ENCODE measurements around the gene CIZ1.

Gene CIZ1

DNA sequence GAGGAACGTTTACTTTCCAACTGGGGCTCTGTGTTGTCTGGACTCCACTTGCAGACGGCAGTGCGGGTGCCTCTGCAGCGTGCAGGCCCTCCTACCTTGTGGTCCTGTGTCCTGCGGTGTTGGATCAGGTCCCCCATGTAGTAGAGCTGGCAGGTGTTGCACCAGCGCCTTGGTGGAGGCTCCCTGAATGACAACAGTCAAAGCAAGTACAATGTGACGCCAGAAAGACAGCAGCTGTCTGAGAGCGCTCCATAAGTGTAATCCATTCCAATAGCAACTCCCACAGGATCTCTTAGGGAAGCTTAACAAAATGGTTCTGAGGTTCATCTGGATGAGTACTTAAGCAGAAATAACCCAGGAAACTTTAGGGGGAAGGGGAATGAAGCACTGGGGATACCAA lies 21.4 kb downstream of the CIZ1 start:
- no peaks in the 10 kb centered on the region for H4K20me1 ChIP-seq (ENCODE audit: control insufficient read depth, insufficient read depth, low read depth, low read length)
- no peak for TF ChIP-seq EZH2phosphoT487 (IDR thresholded peaks at IDR 0.05; ENCODE audit: borderline replicate concordance, low read length)
- TF ChIP-seq, protein P1, sequence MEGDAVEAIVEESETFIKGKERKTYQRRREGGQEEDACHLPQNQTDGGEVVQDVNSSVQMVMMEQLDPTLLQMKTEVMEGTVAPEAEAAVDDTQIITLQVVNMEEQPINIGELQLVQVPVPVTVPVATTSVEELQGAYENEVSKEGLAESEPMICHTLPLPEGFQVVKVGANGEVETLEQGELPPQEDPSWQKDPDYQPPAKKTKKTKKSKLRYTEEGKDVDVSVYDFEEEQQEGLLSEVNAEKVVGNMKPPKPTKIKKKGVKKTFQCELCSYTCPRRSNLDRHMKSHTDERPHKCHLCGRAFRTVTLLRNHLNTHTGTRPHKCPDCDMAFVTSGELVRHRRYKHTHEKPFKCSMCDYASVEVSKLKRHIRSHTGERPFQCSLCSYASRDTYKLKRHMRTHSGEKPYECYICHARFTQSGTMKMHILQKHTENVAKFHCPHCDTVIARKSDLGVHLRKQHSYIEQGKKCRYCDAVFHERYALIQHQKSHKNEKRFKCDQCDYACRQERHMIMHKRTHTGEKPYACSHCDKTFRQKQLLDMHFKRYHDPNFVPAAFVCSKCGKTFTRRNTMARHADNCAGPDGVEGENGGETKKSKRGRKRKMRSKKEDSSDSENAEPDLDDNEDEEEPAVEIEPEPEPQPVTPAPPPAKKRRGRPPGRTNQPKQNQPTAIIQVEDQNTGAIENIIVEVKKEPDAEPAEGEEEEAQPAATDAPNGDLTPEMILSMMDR (IDR thresholded peaks at IDR 0.05; ENCODE audit: low read depth, low read length, poor library complexity, severe bottlenecking): no peak
- no peaks in the 10 kb centered on the region for H3K27me3 ChIP-seq (ENCODE audit: control insufficient read depth, low read length)
- H3K4me1 ChIP-seq (ENCODE audit: control insufficient read depth, low read length): peaks cover 5% of the 10 kb centered on the region
- no peaks in the 10 kb centered on the region for H3K79me2 ChIP-seq (ENCODE audit: control insufficient read depth, low read length)
- H3F3A ChIP-seq (ENCODE audit: control insufficient read depth, insufficient read depth): no peaks in the 10 kb centered on the region
- H3K27ac ChIP-seq (ENCODE audit: low read depth, low read length): no peak overlapping the region
- H3K9me2 ChIP-seq (replicated peaks; ENCODE audit: control insufficient read depth, low read length): no peaks in the 10 kb centered on the region
- H3K4me3 ChIP-seq (ENCODE audit: low read length): no peak overlapping the region
- no peaks in the 10 kb centered on the region for H3K9me3 ChIP-seq (ENCODE audit: control insufficient read depth, insufficient read depth, low read length)
- peaks cover 36% of the 10 kb centered on the region for H3K36me3 ChIP-seq (ENCODE audit: control insufficient read depth, low read length)
- no peak overlapping the region for H3K4me2 ChIP-seq (ENCODE audit: low read length)

DNA sequence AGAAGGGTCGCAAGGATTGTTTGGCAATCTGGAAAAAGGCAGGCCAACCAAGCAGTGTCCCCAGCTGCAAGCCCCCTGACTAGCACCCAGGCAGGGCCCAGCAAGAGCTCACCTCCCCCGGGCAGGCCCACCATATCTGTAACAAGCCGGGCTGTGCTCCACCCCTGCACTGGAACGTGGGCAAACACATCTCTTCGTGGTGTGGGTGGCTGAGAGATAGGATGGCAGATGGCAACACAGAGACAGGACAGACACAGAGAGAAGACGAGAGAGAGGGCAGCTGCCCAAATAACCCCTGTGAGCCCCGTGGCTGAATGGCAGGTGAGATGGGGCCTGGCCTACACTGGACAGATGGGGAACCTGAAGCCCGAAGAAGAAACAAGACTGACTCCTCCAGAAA lies 21.9 kb downstream of the CIZ1 start:
- TF ChIP-seq, protein P1 (IDR thresholded peaks at IDR 0.05; ENCODE audit: low read depth, low read length, poor library complexity, severe bottlenecking): no peak
- TF ChIP-seq EZH2phosphoT487 (IDR thresholded peaks at IDR 0.05; ENCODE audit: borderline replicate concordance, low read length): no peak
- peaks cover 5% of the 10 kb centered on the region for H3K4me1 ChIP-seq (ENCODE audit: control insufficient read depth, low read length)
- no peaks in the 10 kb centered on the region for H4K20me1 ChIP-seq (ENCODE audit: control insufficient read depth, insufficient read depth, low read depth, low read length)
- no peaks in the 10 kb centered on the region for H3F3A ChIP-seq (ENCODE audit: control insufficient read depth, insufficient read depth)
- no peak overlapping the region for H3K4me2 ChIP-seq (ENCODE audit: low read length)
- no peaks in the 10 kb centered on the region for H3K27me3 ChIP-seq (ENCODE audit: control insufficient read depth, low read length)
- H3K4me3 ChIP-seq (ENCODE audit: low read length): no peak overlapping the region
- no peaks in the 10 kb centered on the region for H3K79me2 ChIP-seq (ENCODE audit: control insufficient read depth, low read length)
- H3K9me3 ChIP-seq (ENCODE audit: control insufficient read depth, insufficient read depth, low read length): no peaks in the 10 kb centered on the region
- H3K27ac ChIP-seq (ENCODE audit: low read depth, low read length): no peak overlapping the region
- H3K36me3 ChIP-seq (ENCODE audit: control insufficient read depth, low read length): peaks cover 35% of the 10 kb centered on the region
- no peaks in the 10 kb centered on the region for H3K9me2 ChIP-seq (replicated peaks; ENCODE audit: control insufficient read depth, low read length)

DNA sequence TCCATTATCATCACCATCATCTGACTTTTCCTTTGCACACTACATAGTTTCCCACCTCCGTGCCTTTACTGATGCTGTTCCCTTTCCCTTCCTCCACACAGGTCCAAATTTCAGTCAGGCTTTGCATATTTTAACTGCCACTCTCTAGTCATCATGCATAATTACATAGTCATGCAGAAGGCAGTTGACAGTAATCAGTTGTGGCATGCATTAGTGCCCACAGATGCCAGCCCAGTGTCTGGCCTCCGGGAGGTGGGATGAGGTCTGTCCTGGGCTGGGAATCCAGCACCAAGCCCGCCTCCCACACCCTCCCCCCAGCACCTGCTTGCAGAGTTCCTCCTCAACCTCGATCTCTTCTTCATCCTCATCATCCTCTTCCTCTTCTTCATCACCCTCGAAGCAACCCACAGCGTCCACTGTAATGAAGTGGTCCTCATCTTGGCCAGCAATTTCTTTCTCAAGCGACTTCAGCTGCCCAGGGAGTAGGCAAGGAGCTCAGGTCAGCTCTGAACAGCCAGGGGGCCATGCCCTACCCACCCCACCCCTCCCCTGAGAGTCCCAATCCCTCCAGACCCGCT lies 22.6 kb downstream of the CIZ1 start:
- H3K9me2 ChIP-seq (replicated peaks; ENCODE audit: control insufficient read depth, low read length): no peaks in the 10 kb centered on the region
- no peaks in the 10 kb centered on the region for H3K79me2 ChIP-seq (ENCODE audit: control insufficient read depth, low read length)
- H4K20me1 ChIP-seq (ENCODE audit: control insufficient read depth, insufficient read depth, low read depth, low read length): no peaks in the 10 kb centered on the region
- H3F3A ChIP-seq (ENCODE audit: control insufficient read depth, insufficient read depth): no peaks in the 10 kb centered on the region
- H3K4me2 ChIP-seq (ENCODE audit: low read length): no peak overlapping the region
- H3K4me1 ChIP-seq (ENCODE audit: control insufficient read depth, low read length): peaks cover 5% of the 10 kb centered on the region
- H3K27ac ChIP-seq (ENCODE audit: low read depth, low read length): no peak overlapping the region
- H3K9me3 ChIP-seq (ENCODE audit: control insufficient read depth, insufficient read depth, low read length): no peaks in the 10 kb centered on the region
- no peak overlapping the region for H3K4me3 ChIP-seq (ENCODE audit: low read length)
- peaks cover 42% of the 10 kb centered on the region for H3K36me3 ChIP-seq (ENCODE audit: control insufficient read depth, low read length)
- H3K27me3 ChIP-seq (ENCODE audit: control insufficient read depth, low read length): no peaks in the 10 kb centered on the region
- no peak for TF ChIP-seq EZH2phosphoT487 (IDR thresholded peaks at IDR 0.05; ENCODE audit: borderline replicate concordance, low read length)
- TF ChIP-seq, protein P1 (IDR thresholded peaks at IDR 0.05; ENCODE audit: low read depth, low read length, poor library complexity, severe bottlenecking): no peak

Data from DOHH2 (cell line).